GM23248 (cell line): ENCODE measurements around the gene TMEM270. TPM values are rescaled to one million over a fixed set of nuclear protein-coding genes. Genes with fewer than 3 reads are reported as not detected.
"Not testable (repeated sequence)": the region's sequence is repeated elsewhere in the genome, so short reads cannot be mapped to it uniquely, and the experiment has no call there.

Experiments used
- DNase-seq: peaks from one replicate; pipeline ENCODE4 v3.0.0-alpha.2; 2015
- H2AFZ ChIP-seq: fragments of 200-600 bp; sonication (generic); 2 replicates; pipeline ENCODE4 v1.6.1; 2016; ENCODE audit warnings: antibody characterized with exemption
- H3F3A ChIP-seq: fragments of 200-600 bp; sonication (generic); 2 replicates; pipeline ENCODE4 v1.6.1; 2016; ENCODE audit warnings: mild to moderate bottlenecking, antibody characterized with exemption, mixed run types; ENCODE audit not compliant: insufficient read depth
- H3K27ac ChIP-seq: fragments of 200-600 bp; sonication (generic); 2 replicates; pipeline ENCODE4 v1.5.1; 2016; ENCODE audit warnings: mild to moderate bottlenecking
- H3K27me3 ChIP-seq: fragments of 200-600 bp; sonication (generic); replicated peaks from 2 replicates; pipeline ENCODE4 v1.6.1; 2016; ENCODE audit warnings: mild to moderate bottlenecking; ENCODE audit not compliant: insufficient read depth
- H3K36me3 ChIP-seq: fragments of 200-600 bp; sonication (generic); 2 replicates; pipeline ENCODE4 v1.6.1; 2016; ENCODE audit warnings: low read depth, mild to moderate bottlenecking
- H3K4me1 ChIP-seq: fragments of 200-600 bp; sonication (generic); 2 replicates; pipeline ENCODE4 v1.6.1; 2016; ENCODE audit warnings: mild to moderate bottlenecking; ENCODE audit not compliant: insufficient read depth
- H3K4me2 ChIP-seq: fragments of 200-600 bp; sonication (generic); one replicate; pipeline ENCODE4 v1.6.1; 2016; ENCODE audit warnings: mild to moderate bottlenecking; ENCODE audit not compliant: unreplicated experiment
- H3K4me3 ChIP-seq: fragments of 200-600 bp; sonication (generic); 2 replicates; pipeline ENCODE4 v1.5.1; 2016; ENCODE audit warnings: mild to moderate bottlenecking
- H3K79me2 ChIP-seq: fragments of 200-600 bp; sonication (generic); 2 replicates; pipeline ENCODE4 v1.6.1; 2016; ENCODE audit warnings: mild to moderate bottlenecking; ENCODE audit not compliant: insufficient read depth
- H3K9ac ChIP-seq: fragments of 200-600 bp; sonication (generic); 2 replicates; pipeline ENCODE4 v1.6.1; 2016; ENCODE audit warnings: mild to moderate bottlenecking
- H3K9me2 ChIP-seq: fragments of 200-600 bp; sonication (generic); 2 replicates; pipeline ENCODE4 v1.6.1; 2016; ENCODE audit warnings: mixed run types, mild to moderate bottlenecking, moderate library complexity; ENCODE audit not compliant: insufficient read depth
- H3K9me3 ChIP-seq: fragments of 200-600 bp; sonication (generic); one replicate; pipeline ENCODE4 v1.6.1; 2017; ENCODE audit warnings: low read depth
- H4K20me1 ChIP-seq: fragments of 200-600 bp; sonication (generic); 2 replicates; pipeline ENCODE4 v1.6.0; 2016; ENCODE audit not compliant: insufficient read depth
- EZH2 ChIP-seq: fragments of 200-600 bp; sonication (generic); IDR thresholded peaks from 2 replicates; pipeline ENCODE4 v1.6.1; 2018; ENCODE audit warnings: antibody characterized with exemption, mild to moderate bottlenecking; ENCODE audit not compliant: insufficient read depth, poor library complexity, severe bottlenecking
- EZH2phosphoT487 ChIP-seq: fragments of 200-600 bp; sonication (generic); IDR thresholded peaks from 2 replicates; pipeline ENCODE4 v1.6.1; 2018; ENCODE audit warnings: antibody characterized with exemption, moderate library complexity, mild to moderate bottlenecking, low read depth; ENCODE audit not compliant: insufficient read depth
- WGBS, 2 experiments: methylation state at CpG; one replicate each; pipeline ENCODE4 v1.1.6; 2015 to 2017; ENCODE audit warnings: low lambda C conversion rate in 2 of 2, low coverage in 1 of 2; ENCODE audit errors: missing lambda C conversion rate in 2 of 2; 5-methylcytosine and 5-hydroxymethylcytosine counted together
- in situ Hi-C: fragments of 300-500 bp; cut with MboI; formaldehyde crosslinking; loops from 2 replicates; pipeline ENCODE4 v1.15.0; 2020
- polyA plus RNA-seq: library from polyadenylated mRNA; unstranded; fragments of >200 nt; fragmentation: Nextera tagmentation; extraction: Ambion mirVana; gene quantifications from 2 replicates; pipeline ENCODE4 v1.2.1, GENCODE V29; 2016
- total RNA-seq: library from RNA; depleted of rRNA; stranded (reverse); fragments of >200 nt; shearing (Covaris generic); gene quantifications from 2 replicates; pipeline ENCODE4 v1.2.3, GENCODE V29; 2014

The TMEM270 gene
- total and polyA plus RNA-seq, 2 experiments from 2014 or later: not detected

GRCh38 chr7:73834626-73835191 lies 26.2 kb upstream of the TMEM270 start:
- H4K20me1 ChIP-seq: no peaks in the 10 kb centered on the region
- no peak overlapping the region for H3K9ac ChIP-seq
- no peaks in the 10 kb centered on the region for H3K9me2 ChIP-seq
- no peak for DNase-seq
- in situ Hi-C loops: no loop called here
- no peak overlapping the region for H3K27ac ChIP-seq
- H3K36me3 ChIP-seq: no peaks in the 10 kb centered on the region
- H3K27me3 ChIP-seq: no peaks in the 10 kb centered on the region
- H3F3A ChIP-seq: no peaks in the 10 kb centered on the region
- no peak overlapping the region for H2AFZ ChIP-seq
- H3K9me3 ChIP-seq: no peaks in the 10 kb centered on the region
- H3K4me3 ChIP-seq: no peak overlapping the region
- 90 to 91% methylated on average over 9 to 11 of the region's 11 CpGs for WGBS, 2 experiments
- H3K79me2 ChIP-seq: no peaks in the 10 kb centered on the region
- TF ChIP-seq EZH2phosphoT487 (no peak), EZH2 (no peak)
- H3K4me2 ChIP-seq: no peak overlapping the region
- H3K4me1 ChIP-seq: no peaks in the 10 kb centered on the region

GRCh38 chr7:73837167-73837566 lies 23.8 kb upstream of the TMEM270 start:
- H3F3A ChIP-seq, H3K4me2 ChIP-seq, H3K9me3 ChIP-seq, H3K27me3 ChIP-seq, DNase-seq, H3K36me3 ChIP-seq, H3K4me3 ChIP-seq, H2AFZ ChIP-seq, in situ Hi-C loops, H4K20me1 ChIP-seq, H3K9me2 ChIP-seq, H3K79me2 ChIP-seq, H3K4me1 ChIP-seq, H3K27ac ChIP-seq, H3K9ac ChIP-seq: not testable (repeated sequence)

DNA sequence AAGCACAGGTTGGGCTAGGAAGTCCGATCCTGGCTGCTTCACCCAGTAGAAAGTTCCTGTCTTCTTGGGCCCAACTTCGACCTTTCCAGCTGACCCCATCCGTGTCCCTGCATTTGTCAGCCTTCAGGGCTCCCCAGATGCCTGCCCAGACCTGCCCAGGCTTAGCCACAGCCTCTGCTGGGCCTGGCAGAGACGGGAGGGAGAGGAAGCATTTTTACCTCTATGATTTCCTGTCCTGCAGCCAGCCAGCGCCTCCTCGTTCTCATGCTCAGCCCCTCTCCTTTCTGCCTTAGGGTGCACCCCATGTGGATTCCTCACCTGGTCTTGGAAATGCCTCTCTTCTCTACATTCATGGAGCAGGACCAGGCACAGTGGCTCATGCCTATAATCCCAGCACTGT lies 22.3 kb upstream of the TMEM270 start:
- H3K9ac ChIP-seq: no peak overlapping the region
- 90 to 99% methylated on average over 6 of the region's 6 CpGs for WGBS, 2 experiments
- H3K4me1 ChIP-seq: no peaks in the 10 kb centered on the region
- no peaks in the 10 kb centered on the region for H3F3A ChIP-seq
- H3K9me2 ChIP-seq: no peaks in the 10 kb centered on the region
- in situ Hi-C loops: no loop called here
- H3K4me3 ChIP-seq: no peak overlapping the region
- no peak overlapping the region for H3K27ac ChIP-seq
- H4K20me1 ChIP-seq: no peaks in the 10 kb centered on the region
- H3K36me3 ChIP-seq: no peaks in the 10 kb centered on the region
- no peak for TF ChIP-seq EZH2phosphoT487
- no peak for TF ChIP-seq EZH2
- H3K79me2 ChIP-seq: no peaks in the 10 kb centered on the region
- no peak overlapping the region for H3K4me2 ChIP-seq
- H2AFZ ChIP-seq: no peak overlapping the region
- H3K27me3 ChIP-seq: no peaks in the 10 kb centered on the region
- no peaks in the 10 kb centered on the region for H3K9me3 ChIP-seq
- no peak for DNase-seq

DNA sequence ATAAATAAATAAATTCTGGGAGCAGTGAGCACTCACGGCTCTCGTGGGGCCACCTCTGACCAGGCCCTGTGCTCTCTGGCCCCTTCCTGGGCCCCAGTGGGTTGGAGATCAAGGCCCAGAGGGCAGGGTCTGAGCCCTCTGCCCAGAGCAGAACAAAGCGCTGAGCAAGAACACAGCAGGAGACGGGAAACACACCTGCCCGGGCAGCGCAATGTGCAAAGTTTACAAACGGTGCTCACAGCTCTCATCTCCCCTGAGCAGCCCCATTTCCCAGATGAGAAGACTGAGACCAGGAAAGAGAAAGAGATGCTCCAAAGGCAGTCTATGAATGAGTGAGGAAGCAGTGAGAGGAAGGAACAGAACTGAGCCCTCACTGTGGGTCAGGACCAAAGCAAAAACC lies 21.7 kb upstream of the TMEM270 start:
- Histone ChIP-seq H3K27ac (no peak overlapping the region), H4K20me1 (no peaks in the 10 kb centered on the region), H3K27me3 (no peaks in the 10 kb centered on the region), H3K4me1 (no peaks in the 10 kb centered on the region), H3K36me3 (no peaks in the 10 kb centered on the region), H2AFZ (no peak overlapping the region), H3K9me3 (no peaks in the 10 kb centered on the region), H3K4me3 (no peak overlapping the region), H3F3A (peaks cover under 1% of the 10 kb centered on the region; the same call in 1 of the 2 replicates), H3K9me2 (no peaks in the 10 kb centered on the region), H3K9ac (no peak overlapping the region), H3K79me2 (no peaks in the 10 kb centered on the region), H3K4me2 (no peak overlapping the region)
- WGBS, 2 experiments: 93 to 95% methylated on average over 7 of the region's 7 CpGs
- no peak for TF ChIP-seq EZH2
- TF ChIP-seq EZH2phosphoT487: no peak
- in situ Hi-C loops: no loop called here
- DNase-seq: no peak
